Left ventricle myocardium inferior (tissue), 1 donor: Measurements from ENCODE around the gene FRMD4A. TPM values are rescaled to one million over a fixed set of nuclear protein-coding genes. Genes with fewer than 3 reads are reported as not detected.

Experiments used
- DNase-seq: peaks from one replicate; pipeline ENCODE4 v3.0.0-alpha.2; 2020
- H3K27ac ChIP-seq: fragments of 200-600 bp; replicated peaks from 2 replicates; pipeline ENCODE4 v1.8.0; 2021
- H3K27me3 ChIP-seq: fragments of 200-600 bp; 2 replicates; pipeline ENCODE4 v1.8.0; 2021; ENCODE audit warnings: low read depth
- H3K36me3 ChIP-seq: fragments of 200-600 bp; 2 replicates; pipeline ENCODE4 v1.8.0; 2021
- H3K4me1 ChIP-seq: fragments of 200-600 bp; 2 replicates; pipeline ENCODE4 v1.8.0; 2021
- H3K4me3 ChIP-seq: fragments of 200-600 bp; 2 replicates; pipeline ENCODE4 v1.8.0; 2021; ENCODE audit warnings: mild to moderate bottlenecking, moderate library complexity
- H3K9me3 ChIP-seq: fragments of 200-600 bp; replicated peaks from 2 replicates; pipeline ENCODE4 v1.8.0; 2021
- CTCF ChIP-seq: fragments of 200-600 bp; IDR thresholded peaks from 2 replicates; pipeline ENCODE4 v1.8.0; 2021; ENCODE audit warnings: antibody characterized with exemption, mild to moderate bottlenecking, borderline replicate concordance
- intact Hi-C: fragments of 100-400 bp; cut with micrococcal nuclease; formaldehyde crosslinking; loops from one replicate; pipeline ENCODE4 v1.11.0; 2022
- total RNA-seq: library from RNA; stranded (reverse); fragmentation: NEBNext Ultra II Directional; extraction: Animal tissue kit (Norgen Biotek cat#: 25700); gene quantifications from one replicate; pipeline ENCODE4 v1.2.1, GENCODE V29; 2021
- donor health status: DM: no; HTN: yes; CAD: no; lungs with severe emphysema.

Gene FRMD4A
- total RNA-seq, 1 donor from 2014 or later, result 26.1 TPM

- Histone ChIP-seq H3K27me3 (peaks cover 10% of the 10 kb centered on the region), H3K4me1 (no peaks in the 10 kb centered on the region), H3K27ac (no peak overlapping the region), H3K9me3 (no peaks in the 10 kb centered on the region), H3K4me3 (no peak overlapping the region), H3K36me3 (no peaks in the 10 kb centered on the region)
- intact Hi-C loops, result no loop called here
- DNase-seq, result no peak
- no peak for TF ChIP-seq CTCF
Measured at GRCh38 chr10:14362104-14362503, 31.4 kb upstream of the FRMD4A start.

- intact Hi-C loops, result no loop called here
- H3K36me3 ChIP-seq, result no peaks in the 10 kb centered on the region
- H3K27me3 ChIP-seq, result peaks cover 10% of the 10 kb centered on the region
- no peaks in the 10 kb centered on the region for H3K4me1 ChIP-seq
- H3K4me3 ChIP-seq, result no peak overlapping the region
- no peaks in the 10 kb centered on the region for H3K9me3 ChIP-seq
- no peak for TF ChIP-seq CTCF
- no peak for DNase-seq
- no peak overlapping the region for H3K27ac ChIP-seq
Measured at GRCh38 chr10:14360961-14361360, 30.2 kb upstream of the FRMD4A start.

GRCh38 chr10:14360515-14360914 lies 29.8 kb upstream of the FRMD4A start:
- no peak overlapping the region for H3K27ac ChIP-seq
- no peak overlapping the region for H3K4me3 ChIP-seq
- no peak for DNase-seq
- intact Hi-C loops, result no loop called here
- H3K4me1 ChIP-seq, result no peaks in the 10 kb centered on the region
- no peaks in the 10 kb centered on the region for H3K36me3 ChIP-seq
- no peak for TF ChIP-seq CTCF
- H3K27me3 ChIP-seq, result peaks cover 11% of the 10 kb centered on the region
- H3K9me3 ChIP-seq, result no peaks in the 10 kb centered on the region

GRCh38 chr10:14358886-14359573 lies 28.3 kb upstream of the FRMD4A start:
- DNase-seq, result no peak
- no peaks in the 10 kb centered on the region for H3K9me3 ChIP-seq
- no peak for TF ChIP-seq CTCF
- intact Hi-C loops, result no loop called here
- no peaks in the 10 kb centered on the region for H3K4me1 ChIP-seq
- peaks cover 18% of the 10 kb centered on the region for H3K27me3 ChIP-seq
- H3K36me3 ChIP-seq, result no peaks in the 10 kb centered on the region
- no peak overlapping the region for H3K4me3 ChIP-seq
- H3K27ac ChIP-seq, result no peak overlapping the region

- DNase-seq, result no peak
- no peak for TF ChIP-seq CTCF
- intact Hi-C loops, result no loop called here
- H3K27ac ChIP-seq, result no peak overlapping the region
- H3K4me1 ChIP-seq, result no peaks in the 10 kb centered on the region
- H3K36me3 ChIP-seq, result no peaks in the 10 kb centered on the region
- no peak overlapping the region for H3K4me3 ChIP-seq
- no peaks in the 10 kb centered on the region for H3K9me3 ChIP-seq
- peaks cover 22% of the 10 kb centered on the region for H3K27me3 ChIP-seq
Measured at GRCh38 chr10:14356921-14357320, 26.2 kb upstream of the FRMD4A start.
